ENCODE data around the gene MMD.
"Not testable (repeated sequence)": the region's sequence is repeated elsewhere in the genome, so short reads cannot be mapped to it uniquely, and the experiment has no call there.

Gene MMD

GRCh38 chr17:55444471-55445441 is 23.1 kb upstream of the MMD start:
- no peak for DNase-seq (ENCODE audit: low read depth, low spot score)

GRCh38 chr17:55443904-55444303 is 22.3 kb upstream of the MMD start:
- no peak for DNase-seq (ENCODE audit: low read depth, low spot score)

GRCh38 chr17:55442953-55443683 is 21.5 kb upstream of the MMD start:
- no peak for DNase-seq (ENCODE audit: low read depth, low spot score)

GRCh38 chr17:55442462-55442861 is 20.8 kb upstream of the MMD start:
- no peak for DNase-seq (ENCODE audit: low read depth, low spot score)

- no peak for DNase-seq (ENCODE audit: low read depth, low spot score)
Observed at GRCh38 chr17:55441544-55441943, 19.9 kb upstream of the MMD start.

GRCh38 chr17:55440391-55440790 is 18.8 kb upstream of the MMD start:
- DNase-seq (ENCODE audit: low read depth, low spot score): no peak

- DNase-seq (ENCODE audit: low read depth, low spot score): no peak
Observed at GRCh38 chr17:55437159-55437605, 15.5 kb upstream of the MMD start.

GRCh38 chr17:55436224-55437158 is 14.9 kb upstream of the MMD start:
- DNase-seq (ENCODE audit: low read depth, low spot score): no peak

- DNase-seq (ENCODE audit: low read depth, low spot score): no peak
Observed at GRCh38 chr17:55435408-55435807, 13.8 kb upstream of the MMD start.

GRCh38 chr17:55434721-55435120 is 13.1 kb upstream of the MMD start:
- no peak for DNase-seq (ENCODE audit: low read depth, low spot score)

GRCh38 chr17:55433629-55434422 is 12.2 kb upstream of the MMD start:
- DNase-seq (ENCODE audit: low read depth, low spot score): no peak

- no peak for DNase-seq (ENCODE audit: low read depth, low spot score)
Observed at GRCh38 chr17:55433029-55433628, 11.5 kb upstream of the MMD start.

GRCh38 chr17:55432358-55433028 is 10.9 kb upstream of the MMD start:
- DNase-seq (ENCODE audit: low read depth, low spot score): no peak

GRCh38 chr17:55431914-55432313 is 10.3 kb upstream of the MMD start:
- not testable (repeated sequence) for DNase-seq (ENCODE audit: low read depth, low spot score)

GRCh38 chr17:55430541-55431288 is 9.1 kb upstream of the MMD start:
- no peak for DNase-seq (ENCODE audit: low read depth, low spot score)

GRCh38 chr17:55427587-55427882 is 5.9 kb upstream of the MMD start:
- no peak for DNase-seq (ENCODE audit: low read depth, low spot score)

- no peak for DNase-seq (ENCODE audit: low read depth, low spot score)
Observed at GRCh38 chr17:55426851-55427586, 5.4 kb upstream of the MMD start.

GRCh38 chr17:55424893-55425540 is 3.4 kb upstream of the MMD start:
- DNase-seq (ENCODE audit: low read depth, low spot score): no peak
